Testis (tissue), 3 donors: ENCODE measurements around the gene RBM43. TPM values are rescaled to one million over a fixed set of nuclear protein-coding genes. Genes with fewer than 3 reads are reported as not detected.

Experiments
- DNase-seq: peaks from one replicate; pipeline ENCODE4 v3.0.0-alpha.2; 2019
- H3K27ac ChIP-seq, 2 donors: fragments of 200-600 bp; sonication (generic); one replicate each; pipeline ENCODE4 v1.5.1; 2019
- H3K27me3 ChIP-seq: fragments of 200-600 bp; sonication (generic); one replicate; pipeline ENCODE4 v1.5.1; 2019
- H3K36me3 ChIP-seq: fragments of 200-600 bp; sonication (generic); one replicate; pipeline ENCODE4 v1.5.1; 2017; ENCODE audit warnings: low read depth; ENCODE audit errors: missing control alignments
- H3K4me1 ChIP-seq: fragments of 200-600 bp; sonication (generic); one replicate; pipeline ENCODE4 v1.5.1; 2019
- H3K4me3 ChIP-seq, 2 donors: fragments of 200-600 bp; sonication (generic); one replicate each; pipeline ENCODE4 v1.5.1; 2017 to 2019
- H3K9me3 ChIP-seq: fragments of 200-600 bp; sonication (generic); one replicate; pipeline ENCODE4 v1.5.1; 2017
- POLR2A ChIP-seq: fragments of 450-650 bp; IDR thresholded peaks from one replicate; pipeline ENCODE4 v1.6.1; 2017; ENCODE audit warnings: antibody characterized with exemption, mild to moderate bottlenecking, moderate library complexity
- WGBS, 2 donors: methylation state at CpG; one replicate each; pipeline ENCODE4 v1.1.5; 2018; 5-methylcytosine and 5-hydroxymethylcytosine counted together
- intact Hi-C: fragments of 100-400 bp; cut with DNase I; formaldehyde crosslinking; loops from one replicate; pipeline ENCODE4 v1.15.1; 2023; ENCODE audit warnings: low total_unique reads
- polyA plus RNA-seq: library from polyadenylated mRNA; stranded (reverse); fragments of 350-450 nt; fragmentation: Illumina TruSeq; extraction: RNeasy Lipid Tissue Mini Kit (QIAGEN cat#74804); gene quantifications from one replicate; pipeline ENCODE4 v1.2.3, GENCODE V29; 2014; ENCODE audit warnings: low read depth, low replicate concordance; ENCODE audit not compliant: insufficient read depth
- total RNA-seq, 2 donors: library from RNA; depleted of rRNA; stranded (reverse); fragments of >200 nt; gene quantifications; one replicate each; pipeline ENCODE4 v1.2.3, GENCODE V29; 2016
- TF ChIP-seq, protein P1 (sequence below), 3 experiments: fragments of 450-650 bp in 2 of 3; fragments of 200-600 bp in 1 of 3; sonication (generic) in 1 of 3; IDR thresholded peaks; one replicate each; pipeline ENCODE4 v1.5.1; 2016 to 2019; ENCODE audit warnings: antibody characterized with exemption in 3 of 3, mild to moderate bottlenecking in 2 of 3, moderate library complexity in 1 of 3

Gene RBM43
- total and polyA plus RNA-seq, 3 donors from 2014 or later = 6.9 to 8.6 (median 7.1) TPM

DNA sequence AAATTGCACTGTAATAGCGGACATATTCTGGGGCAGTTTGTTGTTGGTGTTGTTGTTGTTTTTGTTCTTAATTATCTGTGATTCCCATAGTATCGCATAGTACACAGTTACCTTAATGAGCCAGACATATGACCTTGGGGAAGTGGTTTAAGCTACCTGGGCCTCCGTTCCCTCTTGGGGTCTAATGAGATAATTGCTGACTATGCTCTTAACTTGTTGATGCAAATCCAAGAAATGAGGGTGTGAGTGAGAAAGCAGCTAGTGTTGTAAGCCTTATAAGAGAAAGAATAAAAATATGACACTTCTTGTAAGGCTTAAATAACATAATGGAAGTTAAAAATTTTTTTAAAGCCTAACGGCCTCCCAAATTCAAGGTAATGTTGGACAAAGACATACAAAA lies 20.7 kb upstream of the RBM43 start:
- Histone ChIP-seq H3K36me3 (no peaks in the 10 kb centered on the region), H3K27ac (no peak overlapping the region), H3K27me3 (no peaks in the 10 kb centered on the region), H3K4me3 (no peak overlapping the region), H3K9me3 (no peaks in the 10 kb centered on the region), H3K4me1 (no peaks in the 10 kb centered on the region)
- intact Hi-C loops = no loop called here
- TF ChIP-seq POLR2A = no peak
- no peak for DNase-seq
- 66 to 73% methylated on average over 4 of the region's 4 CpGs for WGBS, 2 donors

- no peak for DNase-seq
- no peaks in the 10 kb centered on the region for H3K4me1 ChIP-seq
- TF ChIP-seq, protein P1, sequence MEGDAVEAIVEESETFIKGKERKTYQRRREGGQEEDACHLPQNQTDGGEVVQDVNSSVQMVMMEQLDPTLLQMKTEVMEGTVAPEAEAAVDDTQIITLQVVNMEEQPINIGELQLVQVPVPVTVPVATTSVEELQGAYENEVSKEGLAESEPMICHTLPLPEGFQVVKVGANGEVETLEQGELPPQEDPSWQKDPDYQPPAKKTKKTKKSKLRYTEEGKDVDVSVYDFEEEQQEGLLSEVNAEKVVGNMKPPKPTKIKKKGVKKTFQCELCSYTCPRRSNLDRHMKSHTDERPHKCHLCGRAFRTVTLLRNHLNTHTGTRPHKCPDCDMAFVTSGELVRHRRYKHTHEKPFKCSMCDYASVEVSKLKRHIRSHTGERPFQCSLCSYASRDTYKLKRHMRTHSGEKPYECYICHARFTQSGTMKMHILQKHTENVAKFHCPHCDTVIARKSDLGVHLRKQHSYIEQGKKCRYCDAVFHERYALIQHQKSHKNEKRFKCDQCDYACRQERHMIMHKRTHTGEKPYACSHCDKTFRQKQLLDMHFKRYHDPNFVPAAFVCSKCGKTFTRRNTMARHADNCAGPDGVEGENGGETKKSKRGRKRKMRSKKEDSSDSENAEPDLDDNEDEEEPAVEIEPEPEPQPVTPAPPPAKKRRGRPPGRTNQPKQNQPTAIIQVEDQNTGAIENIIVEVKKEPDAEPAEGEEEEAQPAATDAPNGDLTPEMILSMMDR (IDR thresholded peaks at IDR 0.05) = no peak
- no peak for TF ChIP-seq POLR2A
- no peaks in the 10 kb centered on the region for H3K27me3 ChIP-seq
- H3K4me3 ChIP-seq = no peak overlapping the region
- no peaks in the 10 kb centered on the region for H3K36me3 ChIP-seq
- intact Hi-C loops = no loop called here
- H3K27ac ChIP-seq = no peak overlapping the region
- H3K9me3 ChIP-seq = no peaks in the 10 kb centered on the region
- 21 to 86% methylated on average over 4 of the region's 4 CpGs for WGBS, 2 donors
These were observed 18.6 kb upstream of the RBM43 start for GRCh38 chr2:151280271-151280670.

- H3K27ac ChIP-seq = no peak overlapping the region
- no peak overlapping the region for H3K4me3 ChIP-seq
- intact Hi-C loops = loop anchor here (10.0 kb wide), 1 partner anchor 126 kb away; the partner anchor contains the start of gene RIF1
- TF ChIP-seq POLR2A = no peak
- TF ChIP-seq, protein P1 (IDR thresholded peaks at IDR 0.05) = no peak
- no peaks in the 10 kb centered on the region for H3K36me3 ChIP-seq
- H3K9me3 ChIP-seq = no peaks in the 10 kb centered on the region
- H3K27me3 ChIP-seq = no peaks in the 10 kb centered on the region
- 98 to 100% methylated on average over 2 of the region's 2 CpGs for WGBS, 2 donors
- no peaks in the 10 kb centered on the region for H3K4me1 ChIP-seq
- no peak for DNase-seq
These were observed 16.8 kb upstream of the RBM43 start for GRCh38 chr2:151278487-151278886.

- WGBS, 2 donors = 78 to 100% methylated on average over 1 of the region's 1 CpG
- H3K36me3 ChIP-seq = no peaks in the 10 kb centered on the region
- H3K4me3 ChIP-seq = no peak overlapping the region
- H3K4me1 ChIP-seq = no peaks in the 10 kb centered on the region
- H3K9me3 ChIP-seq = no peaks in the 10 kb centered on the region
- no peak overlapping the region for H3K27ac ChIP-seq
- TF ChIP-seq, protein P1 (IDR thresholded peaks at IDR 0.05) = no peak
- TF ChIP-seq POLR2A = no peak
- intact Hi-C loops = loop anchor here (10.0 kb wide), 1 partner anchor 128 kb away; the partner anchor contains the start of gene RIF1
- no peak for DNase-seq
- H3K27me3 ChIP-seq = no peaks in the 10 kb centered on the region
These were observed 15.4 kb upstream of the RBM43 start for GRCh38 chr2:151277067-151277466.

DNA sequence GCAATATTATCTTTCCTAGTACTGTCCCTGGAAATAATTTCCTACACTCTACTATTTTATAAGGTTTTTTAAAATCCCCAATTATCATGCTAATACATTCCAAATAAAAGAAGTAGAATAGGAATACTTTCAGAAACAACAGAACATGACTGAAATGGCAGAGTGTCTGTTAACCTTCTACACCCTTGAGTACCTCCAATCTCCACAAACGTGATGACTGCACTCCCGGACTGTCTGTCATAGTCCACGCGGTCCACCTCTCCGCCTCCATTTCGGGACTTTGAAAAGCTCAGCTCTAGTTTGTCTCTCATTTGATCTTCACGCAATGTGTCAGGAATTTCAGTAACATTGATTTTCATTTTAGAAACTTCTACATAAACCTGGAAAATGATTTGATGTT lies 13.6 kb upstream of the RBM43 start:
- Histone ChIP-seq H3K4me1 (no peaks in the 10 kb centered on the region), H3K4me3 (no peak overlapping the region), H3K27me3 (no peaks in the 10 kb centered on the region), H3K36me3 (no peaks in the 10 kb centered on the region), H3K27ac (no peak overlapping the region), H3K9me3 (no peaks in the 10 kb centered on the region)
- DNase-seq = no peak
- WGBS, 2 donors = 86 to 89% methylated on average over 7 of the region's 7 CpGs
- TF ChIP-seq, protein P1 (IDR thresholded peaks at IDR 0.05) = no peak
- no peak for TF ChIP-seq POLR2A
- intact Hi-C loops = loop anchor here (10.0 kb wide), 1 partner anchor 130 kb away; the partner anchor contains the start of gene RIF1
